AG04450 (cell line): ENCODE results near the gene SRRM4. TPM values are rescaled to one million over a fixed set of nuclear protein-coding genes. Genes with fewer than 3 reads are reported as not detected.

Source experiments
- CTCF ChIA-PET: fragments of 300-600, 350-600 bp; formaldehyde crosslinking; extraction: SDS; loops from one replicate; lab custom pipeline; 2022; ENCODE audit warnings: antibody characterized with exemption, inconsistent platforms; lab: Charles Lee
- POLR2A ChIA-PET: fragments of 350-600 bp; formaldehyde crosslinking; extraction: SDS; loops from one replicate; lab custom pipeline; 2021; ENCODE audit warnings: antibody characterized with exemption, inconsistent platforms; lab: Yijun Ruan, JAX
- DNase-seq: peaks from one replicate; pipeline ENCODE4 v3.0.0-alpha.2; 2011; ENCODE audit warnings: low read depth, low spot score
- H3K27ac ChIP-seq: one replicate; pipeline ENCODE4 v1.5.1; 2012; ENCODE audit warnings: low read depth, low read length, control low read depth
- H3K27me3 ChIP-seq: one replicate; pipeline ENCODE4 v1.6.0; 2012; ENCODE audit warnings: low read length; ENCODE audit not compliant: control insufficient read depth, insufficient read depth
- H3K4me3 ChIP-seq: 2 replicates; pipeline ENCODE4 v1.5.1; 2011; ENCODE audit warnings: mild to moderate bottlenecking, low read depth, low read length, control low read depth
- H3K9me3 ChIP-seq: 2 replicates; pipeline ENCODE4 v1.5.1; 2012; ENCODE audit warnings: low read length; ENCODE audit not compliant: control insufficient read depth, insufficient read depth
- CTCF ChIP-seq: IDR thresholded peaks from 2 replicates; pipeline ENCODE4 v1.5.1; 2011; ENCODE audit warnings: low read depth, low read length, control low read depth, inconsistent platforms
- polyA plus RNA-seq: library from polyadenylated mRNA; depleted of rRNA; stranded (reverse); fragments of >200 nt; gene quantifications from 2 replicates; pipeline ENCODE4 v1.2.3, GENCODE V29; 2011

The SRRM4 gene
- polyA plus RNA-seq, 1 experiment: not detected

GRCh38 chr12:119089380-119090013 lies 108.2 kb downstream of the SRRM4 start:
- H3K27me3 ChIP-seq: no peaks in the 10 kb centered on the region
- H3K4me3 ChIP-seq: no peak overlapping the region
- no peak for TF ChIP-seq CTCF
- CTCF ChIA-PET: no interaction called here
- H3K9me3 ChIP-seq: peaks cover 5% of the 10 kb centered on the region; the same call in 1 of the 2 replicates
- no peak for DNase-seq
- H3K27ac ChIP-seq: no peak overlapping the region
- POLR2A ChIA-PET: no interaction called here

- ChIA-PET CTCF (no interaction called here), POLR2A (no interaction called here)
- peaks cover 5% of the 10 kb centered on the region; the same call in 1 of the 2 replicates for H3K9me3 ChIP-seq
- DNase-seq: no peak
- no peak overlapping the region for H3K4me3 ChIP-seq
- no peak overlapping the region for H3K27ac ChIP-seq
- no peak for TF ChIP-seq CTCF
- no peaks in the 10 kb centered on the region for H3K27me3 ChIP-seq
Measured at GRCh38 chr12:119090276-119090675, 108.9 kb downstream of the SRRM4 start.

DNA sequence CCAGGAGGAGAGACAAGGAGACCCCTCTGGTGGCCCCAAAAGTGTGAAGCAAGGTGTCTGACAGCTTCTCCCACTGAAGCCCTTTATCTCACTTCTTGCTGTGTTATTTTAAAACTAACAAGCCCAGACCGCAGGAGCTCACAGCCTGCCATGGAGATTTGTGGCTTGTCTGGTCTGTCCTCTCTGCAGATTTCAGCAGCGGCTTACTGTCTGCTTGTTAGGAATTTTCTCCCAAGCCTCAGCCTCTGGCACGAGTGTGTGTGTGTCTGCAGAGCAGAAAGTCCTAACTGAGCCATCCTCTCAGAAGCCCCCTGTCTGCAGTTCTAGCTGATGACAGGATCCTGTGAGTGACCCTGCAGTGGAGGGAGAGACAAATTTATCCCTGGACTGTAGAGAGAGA lies 109.5 kb downstream of the SRRM4 start:
- ChIA-PET POLR2A (no interaction called here), CTCF (no interaction called here)
- no peak overlapping the region for H3K4me3 ChIP-seq
- TF ChIP-seq CTCF: no peak
- H3K9me3 ChIP-seq: peaks cover 5% of the 10 kb centered on the region
- no peak for DNase-seq
- no peak overlapping the region for H3K27ac ChIP-seq
- H3K27me3 ChIP-seq: no peaks in the 10 kb centered on the region

GRCh38 chr12:119096429-119097202 lies 115.3 kb downstream of the SRRM4 start:
- ChIA-PET CTCF (interaction anchor here (2.2 kb wide), 1 partner anchor 317 kb away, joined by 5 read pairs; no protein-coding TSS in a partner anchor), POLR2A (no interaction called here)

More at GRCh38 chr12:119096429-119097202, 115.3 kb downstream of the SRRM4 start:
- no peaks in the 10 kb centered on the region for H3K27me3 ChIP-seq
- H3K27ac ChIP-seq: no peak overlapping the region
- no peak for DNase-seq
- H3K9me3 ChIP-seq: peaks cover 16% of the 10 kb centered on the region
- H3K4me3 ChIP-seq: no peak overlapping the region
- TF ChIP-seq CTCF: no peak
